NK-92 (cell line): Measurements from ENCODE around the gene HERC4.
A peak's percentile ranks its signal among the peaks of the same experiment; 100 is the strongest.

ENCODE experiments used
- DNase-seq: peaks from one replicate; lab custom pipeline; 2025; ENCODE audit not compliant: unreplicated experiment; lab: John Stamatoyannopoulos, UW

Gene HERC4, protein sequence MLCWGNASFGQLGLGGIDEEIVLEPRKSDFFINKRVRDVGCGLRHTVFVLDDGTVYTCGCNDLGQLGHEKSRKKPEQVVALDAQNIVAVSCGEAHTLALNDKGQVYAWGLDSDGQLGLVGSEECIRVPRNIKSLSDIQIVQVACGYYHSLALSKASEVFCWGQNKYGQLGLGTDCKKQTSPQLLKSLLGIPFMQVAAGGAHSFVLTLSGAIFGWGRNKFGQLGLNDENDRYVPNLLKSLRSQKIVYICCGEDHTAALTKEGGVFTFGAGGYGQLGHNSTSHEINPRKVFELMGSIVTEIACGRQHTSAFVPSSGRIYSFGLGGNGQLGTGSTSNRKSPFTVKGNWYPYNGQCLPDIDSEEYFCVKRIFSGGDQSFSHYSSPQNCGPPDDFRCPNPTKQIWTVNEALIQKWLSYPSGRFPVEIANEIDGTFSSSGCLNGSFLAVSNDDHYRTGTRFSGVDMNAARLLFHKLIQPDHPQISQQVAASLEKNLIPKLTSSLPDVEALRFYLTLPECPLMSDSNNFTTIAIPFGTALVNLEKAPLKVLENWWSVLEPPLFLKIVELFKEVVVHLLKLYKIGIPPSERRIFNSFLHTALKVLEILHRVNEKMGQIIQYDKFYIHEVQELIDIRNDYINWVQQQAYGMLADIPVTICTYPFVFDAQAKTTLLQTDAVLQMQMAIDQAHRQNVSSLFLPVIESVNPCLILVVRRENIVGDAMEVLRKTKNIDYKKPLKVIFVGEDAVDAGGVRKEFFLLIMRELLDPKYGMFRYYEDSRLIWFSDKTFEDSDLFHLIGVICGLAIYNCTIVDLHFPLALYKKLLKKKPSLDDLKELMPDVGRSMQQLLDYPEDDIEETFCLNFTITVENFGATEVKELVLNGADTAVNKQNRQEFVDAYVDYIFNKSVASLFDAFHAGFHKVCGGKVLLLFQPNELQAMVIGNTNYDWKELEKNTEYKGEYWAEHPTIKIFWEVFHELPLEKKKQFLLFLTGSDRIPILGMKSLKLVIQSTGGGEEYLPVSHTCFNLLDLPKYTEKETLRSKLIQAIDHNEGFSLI

DNA sequence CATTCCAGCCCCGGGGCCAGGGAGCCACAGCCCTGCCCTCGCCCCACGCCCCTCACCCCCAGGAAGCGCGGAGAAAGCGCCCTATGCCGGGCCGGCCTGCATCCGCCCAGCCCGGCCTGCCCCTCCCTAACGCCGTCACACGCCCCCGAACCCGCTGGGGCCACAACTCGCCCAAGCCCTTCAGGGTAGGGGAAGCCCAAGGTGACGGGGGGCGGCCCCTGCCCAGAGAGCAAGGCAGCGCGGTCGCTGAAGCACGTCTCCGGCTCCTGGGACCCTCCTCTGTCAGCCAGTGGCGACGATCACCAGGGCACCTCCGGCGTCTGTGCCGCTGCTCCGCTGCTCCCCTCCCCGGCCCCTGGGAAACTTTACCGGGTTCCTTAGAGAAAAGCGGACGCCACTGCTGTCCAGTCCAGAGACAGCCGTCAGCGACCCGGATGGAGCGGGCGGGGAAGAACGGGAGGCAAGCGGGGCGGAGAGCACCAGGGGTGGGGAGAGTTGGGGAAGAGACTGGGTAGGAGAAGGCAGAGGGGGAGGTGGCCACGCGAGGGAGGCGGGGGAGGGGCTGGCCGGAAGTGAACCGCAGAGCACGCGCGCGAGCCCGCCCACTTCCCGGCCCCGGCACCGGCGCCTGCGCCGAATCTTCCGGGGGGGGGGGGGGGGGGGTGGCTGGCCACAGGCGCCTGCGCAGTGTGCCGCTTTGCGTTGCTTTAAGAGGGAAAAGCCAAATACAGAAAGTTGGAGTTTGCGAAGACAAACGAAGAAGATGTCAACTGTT lies at the start of gene HERC4:
HERC4 (minus strand) TSS at position 509 of the 775 bp plus-strand sequence. CDS start 2,175 bp downstream, outside the sequence.
- DNase-seq, result peak; percentile 54

DNA sequence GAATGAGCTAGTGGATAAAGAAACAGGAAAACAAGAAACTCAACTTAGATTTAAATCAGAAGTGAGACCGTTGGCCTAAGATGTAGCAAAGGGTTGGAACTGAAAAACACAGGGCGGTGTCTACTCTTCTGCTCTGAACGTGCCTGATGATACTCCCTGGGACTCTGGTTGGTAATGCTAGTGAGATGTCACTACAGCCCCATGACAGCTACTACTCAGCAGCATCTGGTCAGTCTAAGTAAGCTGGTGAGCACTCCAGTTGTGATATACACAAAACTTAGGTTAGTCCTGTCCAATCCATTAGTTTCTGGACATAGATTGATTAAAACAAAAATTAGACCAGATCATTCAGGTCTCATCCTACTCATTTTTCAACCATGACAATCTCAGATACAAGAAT lies 49.6 kb upstream of the HERC4 start:
- no peak for DNase-seq

DNA sequence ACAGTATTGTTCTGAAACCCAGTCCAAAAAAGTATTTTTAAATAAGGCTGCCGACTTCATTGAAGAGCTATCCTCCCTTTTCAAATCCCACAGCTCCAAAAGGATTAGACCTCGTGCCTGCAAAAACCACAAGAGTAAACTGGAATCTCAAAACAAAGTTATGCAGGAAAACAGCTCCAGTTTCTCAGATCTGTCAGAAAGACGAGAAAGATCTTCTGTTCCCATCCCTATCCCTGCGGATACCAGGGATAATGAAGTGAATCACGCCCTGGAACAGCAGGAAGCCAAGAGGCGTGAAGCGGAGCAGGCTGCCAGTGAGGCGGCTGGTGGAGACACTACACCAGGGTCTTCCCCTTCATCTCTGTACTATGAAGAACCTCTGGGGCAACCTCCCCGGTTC lies 46.8 kb upstream of the HERC4 start:
- no peak for DNase-seq

DNA sequence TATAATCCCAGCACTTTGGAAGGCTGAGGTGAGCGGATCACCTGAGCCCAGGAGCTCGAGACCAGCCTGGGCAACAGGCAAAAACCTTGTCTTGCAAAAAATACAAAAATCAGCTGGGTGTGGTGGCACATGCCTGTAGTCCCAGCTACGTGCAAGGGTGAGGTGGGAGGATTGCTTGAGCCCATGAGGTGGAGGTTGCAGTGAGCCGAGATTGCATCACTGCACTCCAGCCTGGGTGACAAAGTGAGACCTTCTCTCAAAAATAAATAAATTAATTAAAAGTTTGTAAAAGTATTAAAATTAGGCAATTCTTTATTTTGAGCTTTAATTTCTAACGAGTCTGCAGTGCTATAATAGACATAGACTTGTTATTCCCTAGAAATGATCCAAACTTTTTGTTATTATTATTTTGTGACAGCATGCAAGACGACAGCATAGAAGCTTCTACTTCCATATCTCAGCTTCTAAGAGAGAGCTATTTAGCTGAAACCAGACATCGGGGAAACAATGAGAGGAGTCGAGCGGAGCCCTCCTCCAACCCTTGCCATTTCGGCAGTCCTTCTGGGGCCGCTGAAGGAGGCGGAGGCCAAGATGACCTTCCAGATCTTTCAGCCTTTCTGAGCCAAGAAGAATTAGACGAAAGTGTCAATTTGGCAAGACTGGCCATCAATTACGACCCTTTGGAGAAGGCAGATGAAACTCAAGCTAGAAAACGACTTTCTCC lies 46.1 kb upstream of the HERC4 start:
- DNase-seq, result no peak

DNA sequence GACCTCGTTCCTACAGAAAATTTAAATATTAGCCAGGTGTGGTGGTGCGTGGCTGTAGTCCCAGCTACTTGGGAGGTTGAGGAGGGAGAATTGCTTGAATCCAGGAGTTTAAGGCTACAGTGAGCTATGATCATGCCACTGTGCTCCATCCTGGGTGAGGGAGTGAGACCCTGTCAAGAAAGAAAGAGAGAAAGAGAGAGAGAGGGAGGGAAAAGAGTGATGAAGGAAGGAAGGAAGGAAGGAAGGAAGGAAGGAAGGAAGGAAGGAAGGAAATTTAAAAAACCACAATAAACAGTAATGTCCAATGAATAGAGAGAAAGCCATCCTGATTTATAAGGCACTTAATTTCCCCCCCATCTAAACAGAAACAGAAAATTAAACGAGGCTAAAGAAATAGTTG lies 43.6 kb upstream of the HERC4 start:
- no peak for DNase-seq

DNA sequence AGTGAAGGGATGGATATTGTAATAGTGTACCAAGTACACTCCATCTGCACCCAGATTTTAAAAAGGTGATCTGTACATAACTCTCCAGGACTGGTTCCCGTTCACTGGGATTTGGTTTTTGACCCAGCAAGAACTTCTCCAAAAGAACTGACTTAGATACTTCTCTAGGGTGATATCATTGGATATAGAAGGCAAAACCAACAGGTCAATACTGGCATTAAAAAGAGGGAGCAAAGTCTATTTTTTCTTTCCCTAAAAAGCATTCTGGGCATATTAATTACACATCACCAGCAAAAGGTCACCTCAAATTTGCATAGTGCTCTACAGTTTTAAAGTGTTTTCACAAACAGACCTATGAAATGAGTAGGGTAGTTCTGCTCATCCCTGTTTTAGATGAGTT lies 37.8 kb upstream of the HERC4 start:
- no peak for DNase-seq

DNA sequence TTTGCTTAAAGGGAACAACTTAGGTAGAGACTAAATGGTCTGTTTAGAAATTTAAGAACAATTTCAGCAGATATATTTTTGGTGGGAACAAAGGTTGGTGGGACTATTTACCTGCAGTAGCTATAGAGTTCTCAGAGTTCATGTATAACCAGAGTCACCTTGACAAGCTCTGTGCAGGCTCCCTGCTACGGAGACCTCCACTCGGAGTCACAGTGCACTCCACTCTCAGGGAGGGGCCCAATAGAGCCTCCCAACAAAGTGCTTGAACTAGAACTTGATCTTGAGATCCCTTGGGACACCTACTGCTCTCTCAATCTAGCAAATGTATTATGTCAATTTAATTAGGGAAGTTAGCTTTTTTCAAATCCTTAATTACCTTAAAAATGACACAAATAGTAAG lies 36.5 kb upstream of the HERC4 start:
- DNase-seq, result no peak

DNA sequence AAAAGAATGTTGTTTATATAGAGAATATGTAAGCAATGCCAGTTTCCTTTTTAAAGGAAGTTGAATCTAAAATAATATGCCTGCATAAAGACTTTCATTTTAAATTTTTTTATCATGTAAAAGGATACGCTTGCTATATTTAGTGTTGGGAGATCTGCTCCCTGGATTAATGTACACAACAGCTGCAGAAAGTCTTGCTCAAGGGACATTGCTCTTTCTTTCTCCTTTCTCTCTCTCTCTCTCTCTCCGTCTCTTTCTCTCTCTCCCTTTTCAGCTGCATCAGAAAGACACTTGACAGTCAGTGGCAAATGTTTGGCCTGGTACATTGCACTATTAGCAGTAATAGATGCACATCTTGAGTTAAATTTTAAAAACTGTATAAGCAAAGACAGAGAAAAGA lies 34.9 kb upstream of the HERC4 start:
- no peak for DNase-seq

DNA sequence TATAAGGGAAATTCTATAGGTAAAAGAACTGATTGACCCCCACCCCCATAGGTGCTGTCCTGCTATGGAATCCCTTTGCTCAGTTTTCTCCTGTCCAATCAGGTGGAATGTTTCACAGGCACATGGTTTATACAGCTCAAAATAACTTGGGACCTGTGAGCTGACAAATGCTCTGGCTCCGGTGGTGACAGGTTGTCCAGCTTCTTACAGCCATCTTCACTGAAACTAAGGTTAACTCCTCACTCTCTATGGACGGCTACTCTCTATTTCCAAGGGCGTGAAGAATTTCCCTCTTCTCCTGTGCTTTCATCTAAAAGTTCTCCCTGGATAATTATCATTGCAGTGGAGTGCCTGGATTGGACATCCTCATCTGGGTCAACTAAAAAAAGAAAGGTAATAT lies 34.2 kb upstream of the HERC4 start, which contains the start of gene MYPN:
MYPN (plus strand) TSS at position 158 of the 400 bp plus-strand sequence. CDS start 11,951 bp downstream, outside the sequence.
- no peak for DNase-seq

DNA sequence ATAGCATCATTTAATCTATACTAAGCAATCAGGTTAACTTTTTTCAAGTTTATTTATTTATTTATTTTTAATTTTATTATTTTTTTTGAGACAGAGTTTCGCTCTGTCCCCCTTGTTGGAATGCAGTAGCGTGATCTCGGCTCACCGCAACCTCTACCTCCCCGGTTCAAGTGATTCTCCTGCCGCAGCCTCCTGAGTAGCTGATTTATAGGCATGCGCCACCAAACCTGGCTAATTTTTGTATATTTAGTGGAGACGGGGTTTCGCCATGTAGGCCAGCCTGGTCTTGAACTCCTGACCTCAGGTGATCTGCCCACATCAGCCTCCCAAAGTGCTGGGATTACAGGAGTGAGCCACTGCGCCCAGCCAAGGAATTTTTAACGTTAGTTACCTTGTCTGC lies 33.6 kb upstream of the HERC4 start:
- no peak for DNase-seq

DNA sequence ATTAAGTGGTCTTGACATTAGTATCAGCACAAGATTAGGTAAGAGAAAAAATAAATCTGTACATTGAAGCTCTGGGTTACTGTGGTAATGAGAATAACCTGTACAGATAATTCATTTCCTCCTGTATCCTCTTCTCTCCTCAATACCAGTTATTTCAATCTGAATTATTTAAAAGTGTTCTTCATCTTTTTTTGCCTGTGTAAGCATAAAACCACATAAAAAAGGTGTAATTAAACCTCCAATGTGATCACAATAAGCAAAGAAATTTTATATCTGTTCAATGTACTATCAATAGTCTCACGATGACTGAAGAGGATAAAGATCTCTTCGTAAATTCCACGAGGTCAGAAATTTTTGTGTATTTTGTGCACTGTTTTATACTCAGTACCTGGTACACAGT lies 33.0 kb upstream of the HERC4 start:
- no peak for DNase-seq

DNA sequence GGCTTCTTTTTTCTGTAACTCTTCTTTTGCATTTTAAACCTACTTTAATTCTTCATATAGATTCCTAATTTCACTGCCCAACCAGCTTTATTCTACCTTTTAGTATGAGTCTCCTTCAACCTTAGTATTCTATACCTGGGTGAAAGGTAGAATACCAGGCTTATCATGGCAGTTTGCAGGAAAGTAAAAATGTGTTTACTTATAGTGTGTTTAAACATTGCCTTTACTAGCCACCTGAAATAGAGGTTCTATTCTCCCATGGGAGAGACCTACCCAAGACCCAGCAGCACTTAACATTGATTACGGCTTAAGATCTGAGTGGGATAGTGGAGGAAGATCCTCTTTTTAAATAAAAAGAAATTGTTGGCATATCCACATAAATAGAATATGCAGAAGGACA lies 32.6 kb upstream of the HERC4 start:
- DNase-seq, result no peak

DNA sequence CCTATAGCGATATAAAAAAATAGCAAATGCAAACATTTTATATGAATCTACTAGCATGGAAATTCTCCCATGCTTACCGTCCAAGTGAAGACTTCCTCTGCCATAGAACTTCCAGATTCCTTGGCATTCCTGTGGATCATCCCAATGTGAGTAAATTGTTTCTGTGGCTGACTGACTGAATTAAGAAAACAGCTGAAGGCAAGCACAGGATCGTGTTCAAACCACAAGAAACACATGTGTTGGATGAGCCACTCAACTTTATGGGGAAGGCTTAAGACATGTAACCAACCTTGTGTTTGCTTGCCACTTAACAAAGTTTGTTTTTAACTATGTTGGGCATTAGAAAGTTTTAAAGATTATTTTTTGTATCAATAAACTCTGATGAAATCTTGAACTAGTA lies 31.6 kb upstream of the HERC4 start:
- no peak for DNase-seq

DNA sequence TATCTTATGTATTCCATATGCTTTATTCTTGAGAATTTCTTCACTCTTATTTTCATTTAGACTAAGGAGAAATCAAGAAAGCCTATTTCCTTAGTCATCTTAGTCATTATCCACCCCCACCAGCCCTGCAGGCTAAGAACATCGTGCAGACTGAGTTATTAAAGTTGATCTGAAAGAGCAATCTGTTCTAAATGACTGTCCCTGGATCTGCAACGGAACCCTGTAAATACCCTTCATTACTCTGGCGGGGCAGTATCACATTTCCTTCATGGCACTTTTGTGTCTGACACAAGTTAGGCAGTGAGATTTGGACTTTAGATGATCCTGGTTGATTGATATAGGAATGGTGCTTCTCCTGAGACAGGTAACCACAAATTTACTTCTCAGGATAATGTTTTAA lies 30.7 kb upstream of the HERC4 start:
- no peak for DNase-seq

DNA sequence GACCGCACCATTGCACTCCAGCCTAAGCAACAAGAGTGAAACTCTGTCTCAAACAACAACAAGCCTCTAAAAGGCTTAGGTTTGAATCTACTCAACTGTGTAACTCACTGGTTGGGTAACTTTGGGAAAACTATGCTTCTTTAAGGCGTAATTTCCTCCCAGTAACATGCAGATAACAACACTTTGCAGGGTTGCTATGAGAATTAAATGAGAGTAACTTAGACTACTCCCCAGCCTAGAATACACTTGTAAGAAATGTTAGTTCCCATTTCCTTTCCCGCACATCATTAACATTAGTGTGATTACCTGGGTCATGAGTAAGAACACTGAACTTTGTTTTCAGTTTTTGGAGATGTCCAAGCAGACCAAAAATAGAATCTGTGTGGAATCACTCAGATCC lies 28.8 kb upstream of the HERC4 start:
- DNase-seq, result no peak

DNA sequence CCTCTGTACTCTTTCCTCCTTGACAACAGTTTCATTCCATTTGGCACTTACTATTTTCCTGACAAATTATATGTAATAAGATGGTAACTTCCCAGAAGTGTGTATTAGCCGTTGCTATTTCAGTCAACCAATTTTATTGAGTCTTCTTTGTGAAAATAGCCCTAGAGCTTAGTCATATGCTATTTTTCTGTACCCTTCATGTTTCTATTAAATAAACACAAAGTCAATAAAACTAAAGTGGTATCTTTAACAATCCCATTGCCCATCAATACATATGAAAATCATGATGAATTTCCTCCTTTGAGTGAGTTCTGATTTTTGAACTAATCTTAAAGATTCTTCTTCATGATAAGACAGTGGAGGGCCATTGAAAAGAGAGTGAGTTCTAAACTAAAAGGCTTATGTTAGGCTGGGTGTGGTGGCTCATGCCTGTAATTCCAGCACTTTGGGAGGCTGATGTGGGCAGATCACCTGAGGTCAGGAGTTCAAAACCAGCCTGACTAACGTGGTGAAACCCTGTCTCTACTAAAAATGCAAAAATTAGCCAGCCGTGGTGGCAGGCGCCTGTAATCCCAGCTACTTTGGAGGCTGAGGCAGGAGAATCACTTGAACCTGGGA lies 28.3 kb upstream of the HERC4 start:
- DNase-seq, result no peak

DNA sequence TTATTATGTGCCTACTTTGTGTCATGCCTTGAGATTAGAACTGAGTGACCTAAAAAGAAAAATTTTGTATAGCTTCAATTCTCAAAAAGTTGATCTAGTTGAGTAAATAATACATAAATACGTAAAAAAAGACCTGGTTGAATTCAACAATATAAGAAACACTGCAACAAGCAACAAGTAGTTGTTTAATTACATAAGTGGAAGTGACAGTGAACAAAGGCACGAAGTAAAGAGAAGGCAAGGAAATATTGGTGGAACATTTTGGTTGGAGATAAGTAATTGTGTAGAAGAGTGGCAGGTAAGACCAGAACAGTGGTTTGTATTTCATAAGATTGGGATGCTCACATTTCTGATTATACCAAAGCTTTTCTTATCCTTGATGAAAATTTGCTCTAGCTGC lies 26.0 kb upstream of the HERC4 start:
- DNase-seq, result no peak

DNA sequence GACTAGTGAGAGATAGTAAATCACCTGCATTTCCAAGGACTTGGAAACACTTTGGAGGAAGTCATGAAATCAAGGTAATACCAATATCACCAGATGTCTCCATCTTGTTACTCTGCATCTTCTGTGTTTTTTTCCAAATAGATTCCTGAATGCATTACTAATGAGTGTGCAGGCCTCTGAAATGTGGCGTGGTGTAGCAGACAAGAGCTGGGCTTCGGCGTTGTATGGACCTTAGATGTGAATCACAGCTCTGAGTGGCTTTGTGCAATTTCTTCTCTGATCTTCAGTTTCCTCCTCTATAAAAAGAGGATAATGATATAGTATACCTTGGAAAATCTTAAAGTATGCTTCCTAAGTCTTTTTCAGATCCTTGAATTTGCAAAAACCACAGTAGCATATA lies 24.7 kb upstream of the HERC4 start:
- no peak for DNase-seq

DNA sequence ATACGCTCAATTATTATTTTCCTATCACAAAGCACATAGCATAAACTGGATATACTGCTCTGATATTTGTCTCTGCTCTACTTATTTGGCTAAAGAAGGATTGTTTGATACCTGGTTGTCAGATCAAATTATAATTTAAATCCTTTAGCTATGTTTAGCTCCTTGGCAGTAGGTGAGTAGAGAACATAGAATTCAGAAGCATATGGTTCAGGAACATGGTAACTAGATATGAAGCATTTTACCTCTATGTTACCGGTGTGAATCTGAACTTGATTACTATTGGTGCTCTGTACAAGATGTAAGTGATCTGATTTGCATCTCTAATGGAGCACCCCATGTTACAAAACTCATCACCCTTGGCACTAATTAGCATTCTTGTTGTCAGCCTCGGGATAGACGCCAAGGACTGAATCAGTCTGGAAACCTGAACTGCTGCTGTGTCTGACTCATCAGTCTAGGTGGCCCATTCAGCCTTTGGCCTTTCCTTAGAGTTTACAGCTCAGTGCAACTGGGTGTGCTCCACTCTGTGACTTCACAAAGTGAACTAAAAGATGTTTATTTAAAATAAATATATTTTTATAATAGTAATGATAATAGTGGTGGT lies 21.9 kb upstream of the HERC4 start:
- DNase-seq, result no peak

DNA sequence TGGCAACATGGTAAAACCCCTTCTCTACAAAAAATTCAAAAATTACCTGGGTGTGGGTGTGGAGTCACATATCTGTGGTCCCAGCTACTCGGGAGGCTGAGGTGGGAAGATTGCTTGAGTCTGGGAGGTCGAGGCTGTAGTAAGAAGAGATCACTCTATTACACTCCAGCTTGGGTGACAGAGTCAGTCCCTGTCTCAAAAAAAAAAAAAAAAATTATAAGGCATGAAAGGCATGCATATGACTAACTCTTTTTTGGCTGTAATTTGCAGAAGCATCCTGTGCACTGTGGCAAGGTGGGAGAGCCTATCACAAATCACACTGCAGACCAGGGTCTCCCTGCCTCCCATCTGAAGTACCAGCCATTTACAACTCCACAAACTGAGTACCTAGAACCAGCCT lies 20.1 kb upstream of the HERC4 start:
- DNase-seq, result no peak
